Measurements from ENCODE around the gene PNKD. TPM values are rescaled to one million over a fixed set of nuclear protein-coding genes. Genes with fewer than 3 reads are reported as not detected.

Gene PNKD
- total and polyA plus RNA-seq, 2 experiments from 2014 or later, result 28.2 to 83.3 TPM

DNA sequence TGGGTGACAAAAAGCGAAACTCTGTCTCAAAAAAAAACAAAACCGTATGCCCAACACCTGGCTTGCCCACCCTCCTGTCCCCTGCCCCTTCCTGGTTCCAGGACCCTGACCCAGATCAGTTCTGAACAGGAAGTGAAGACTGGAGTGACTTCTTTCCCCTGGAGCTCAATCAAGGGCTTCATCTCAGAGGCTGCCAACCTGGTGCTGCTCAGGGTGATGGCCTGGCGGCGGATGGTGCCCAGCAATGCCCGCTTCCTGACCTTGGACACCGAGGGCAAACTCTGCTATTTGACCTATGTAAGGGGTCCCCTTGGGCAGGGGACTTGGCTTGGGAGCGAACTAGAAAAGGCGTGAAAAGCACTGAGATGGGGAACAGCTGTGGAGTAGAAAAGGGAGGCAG, 92.3 kb downstream of the PNKD start (continued):
- TF ChIP-seq, protein P1, sequence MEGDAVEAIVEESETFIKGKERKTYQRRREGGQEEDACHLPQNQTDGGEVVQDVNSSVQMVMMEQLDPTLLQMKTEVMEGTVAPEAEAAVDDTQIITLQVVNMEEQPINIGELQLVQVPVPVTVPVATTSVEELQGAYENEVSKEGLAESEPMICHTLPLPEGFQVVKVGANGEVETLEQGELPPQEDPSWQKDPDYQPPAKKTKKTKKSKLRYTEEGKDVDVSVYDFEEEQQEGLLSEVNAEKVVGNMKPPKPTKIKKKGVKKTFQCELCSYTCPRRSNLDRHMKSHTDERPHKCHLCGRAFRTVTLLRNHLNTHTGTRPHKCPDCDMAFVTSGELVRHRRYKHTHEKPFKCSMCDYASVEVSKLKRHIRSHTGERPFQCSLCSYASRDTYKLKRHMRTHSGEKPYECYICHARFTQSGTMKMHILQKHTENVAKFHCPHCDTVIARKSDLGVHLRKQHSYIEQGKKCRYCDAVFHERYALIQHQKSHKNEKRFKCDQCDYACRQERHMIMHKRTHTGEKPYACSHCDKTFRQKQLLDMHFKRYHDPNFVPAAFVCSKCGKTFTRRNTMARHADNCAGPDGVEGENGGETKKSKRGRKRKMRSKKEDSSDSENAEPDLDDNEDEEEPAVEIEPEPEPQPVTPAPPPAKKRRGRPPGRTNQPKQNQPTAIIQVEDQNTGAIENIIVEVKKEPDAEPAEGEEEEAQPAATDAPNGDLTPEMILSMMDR (conservative IDR thresholded peaks at IDR 0.05; ENCODE audit: low read depth in 2 of 2), result no peak

- no peak overlapping the region for H2AFZ ChIP-seq
- no peaks in the 10 kb centered on the region for H3K79me2 ChIP-seq (replicated peaks; ENCODE audit: insufficient read depth)
- H4K20me1 ChIP-seq (replicated peaks; ENCODE audit: insufficient read depth), result no peaks in the 10 kb centered on the region
- H3K9me3 Mint-ChIP-seq, result no peaks in the 10 kb centered on the region
- ATAC-seq, result no peak
- no peak overlapping the region for H3K27ac Mint-ChIP-seq
- H3K36me3 ChIP-seq (ENCODE audit: insufficient read depth), result no peaks in the 10 kb centered on the region
- peaks cover 27% of the 10 kb centered on the region for H3K27me3 Mint-ChIP-seq (ENCODE audit: insufficient read depth, low read depth, poor library complexity)
- no peak overlapping the region for H3K4me3 ChIP-seq
- peaks cover 8% of the 10 kb centered on the region; the same call in 1 of the 2 replicates for H3F3A ChIP-seq (replicated peaks; ENCODE audit: low read depth)
- H3K36me3 Mint-ChIP-seq (ENCODE audit: low read depth), result no peaks in the 10 kb centered on the region
- H3K9me2 ChIP-seq (ENCODE audit: insufficient read depth), result no peaks in the 10 kb centered on the region
- H3K27ac ChIP-seq (ENCODE audit: low read depth), result no peak overlapping the region
- no peak overlapping the region for H3K4me3 Mint-ChIP-seq
- H3K27me3 ChIP-seq (ENCODE audit: insufficient read depth), result no peaks in the 10 kb centered on the region
- H3K4me2 ChIP-seq, result no peak overlapping the region
- no peak for DNase-seq (ENCODE audit: low spot score)
- H3K4me1 Mint-ChIP-seq, result peaks cover 2% of the 10 kb centered on the region; the same call in 1 of the 3 replicates
- H3K4me1 ChIP-seq (ENCODE audit: insufficient read depth), result no peaks in the 10 kb centered on the region
- TF ChIP-seq, protein P2, sequence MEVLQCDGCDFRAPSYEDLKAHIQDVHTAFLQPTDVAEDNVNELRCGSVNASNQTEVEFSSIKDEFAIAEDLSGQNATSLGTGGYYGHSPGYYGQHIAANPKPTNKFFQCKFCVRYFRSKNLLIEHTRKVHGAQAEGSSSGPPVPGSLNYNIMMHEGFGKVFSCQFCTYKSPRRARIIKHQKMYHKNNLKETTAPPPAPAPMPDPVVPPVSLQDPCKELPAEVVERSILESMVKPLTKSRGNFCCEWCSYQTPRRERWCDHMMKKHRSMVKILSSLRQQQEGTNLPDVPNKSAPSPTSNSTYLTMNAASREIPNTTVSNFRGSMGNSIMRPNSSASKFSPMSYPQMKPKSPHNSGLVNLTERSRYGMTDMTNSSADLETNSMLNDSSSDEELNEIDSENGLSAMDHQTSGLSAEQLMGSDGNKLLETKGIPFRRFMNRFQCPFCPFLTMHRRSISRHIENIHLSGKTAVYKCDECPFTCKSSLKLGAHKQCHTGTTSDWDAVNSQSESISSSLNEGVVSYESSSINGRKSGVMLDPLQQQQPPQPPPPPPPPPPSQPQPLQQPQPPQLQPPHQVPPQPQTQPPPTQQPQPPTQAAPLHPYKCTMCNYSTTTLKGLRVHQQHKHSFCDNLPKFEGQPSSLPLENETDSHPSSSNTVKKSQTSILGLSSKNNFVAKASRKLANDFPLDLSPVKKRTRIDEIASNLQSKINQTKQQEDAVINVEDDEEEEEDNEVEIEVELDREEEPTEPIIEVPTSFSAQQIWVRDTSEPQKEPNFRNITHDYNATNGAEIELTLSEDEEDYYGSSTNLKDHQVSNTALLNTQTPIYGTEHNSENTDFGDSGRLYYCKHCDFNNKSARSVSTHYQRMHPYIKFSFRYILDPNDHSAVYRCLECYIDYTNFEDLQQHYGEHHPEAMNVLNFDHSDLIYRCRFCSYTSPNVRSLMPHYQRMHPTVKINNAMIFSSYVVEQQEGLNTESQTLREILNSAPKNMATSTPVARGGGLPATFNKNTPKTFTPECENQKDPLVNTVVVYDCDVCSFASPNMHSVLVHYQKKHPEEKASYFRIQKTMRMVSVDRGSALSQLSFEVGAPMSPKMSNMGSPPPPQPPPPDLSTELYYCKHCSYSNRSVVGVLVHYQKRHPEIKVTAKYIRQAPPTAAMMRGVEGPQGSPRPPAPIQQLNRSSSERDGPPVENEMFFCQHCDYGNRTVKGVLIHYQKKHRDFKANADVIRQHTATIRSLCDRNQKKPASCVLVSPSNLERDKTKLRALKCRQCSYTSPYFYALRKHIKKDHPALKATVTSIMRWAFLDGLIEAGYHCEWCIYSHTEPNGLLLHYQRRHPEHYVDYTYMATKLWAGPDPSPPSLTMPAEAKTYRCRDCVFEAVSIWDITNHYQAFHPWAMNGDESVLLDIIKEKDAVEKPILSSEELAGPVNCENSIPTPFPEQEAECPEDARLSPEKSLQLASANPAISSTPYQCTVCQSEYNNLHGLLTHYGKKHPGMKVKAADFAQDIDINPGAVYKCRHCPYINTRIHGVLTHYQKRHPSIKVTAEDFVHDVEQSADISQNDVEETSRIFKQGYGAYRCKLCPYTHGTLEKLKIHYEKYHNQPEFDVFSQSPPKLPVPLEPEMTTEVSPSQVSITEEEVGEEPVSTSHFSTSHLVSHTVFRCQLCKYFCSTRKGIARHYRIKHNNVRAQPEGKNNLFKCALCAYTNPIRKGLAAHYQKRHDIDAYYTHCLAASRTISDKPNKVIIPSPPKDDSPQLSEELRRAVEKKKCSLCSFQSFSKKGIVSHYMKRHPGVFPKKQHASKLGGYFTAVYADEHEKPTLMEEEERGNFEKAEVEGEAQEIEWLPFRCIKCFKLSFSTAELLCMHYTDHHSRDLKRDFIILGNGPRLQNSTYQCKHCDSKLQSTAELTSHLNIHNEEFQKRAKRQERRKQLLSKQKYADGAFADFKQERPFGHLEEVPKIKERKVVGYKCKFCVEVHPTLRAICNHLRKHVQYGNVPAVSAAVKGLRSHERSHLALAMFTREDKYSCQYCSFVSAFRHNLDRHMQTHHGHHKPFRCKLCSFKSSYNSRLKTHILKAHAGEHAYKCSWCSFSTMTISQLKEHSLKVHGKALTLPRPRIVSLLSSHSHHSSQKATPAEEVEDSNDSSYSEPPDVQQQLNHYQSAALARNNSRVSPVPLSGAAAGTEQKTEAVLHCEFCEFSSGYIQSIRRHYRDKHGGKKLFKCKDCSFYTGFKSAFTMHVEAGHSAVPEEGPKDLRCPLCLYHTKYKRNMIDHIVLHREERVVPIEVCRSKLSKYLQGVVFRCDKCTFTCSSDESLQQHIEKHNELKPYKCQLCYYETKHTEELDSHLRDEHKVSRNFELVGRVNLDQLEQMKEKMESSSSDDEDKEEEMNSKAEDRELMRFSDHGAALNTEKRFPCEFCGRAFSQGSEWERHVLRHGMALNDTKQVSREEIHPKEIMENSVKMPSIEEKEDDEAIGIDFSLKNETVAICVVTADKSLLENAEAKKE (CRISPR knock-in tag; IDR thresholded peaks at IDR 0.05), result no peak
- TF ChIP-seq ETS1 (IDR thresholded peaks at IDR 0.05) (no peak), REST (IDR thresholded peaks at IDR 0.05; ENCODE audit: unreplicated experiment) (no peak), JUNB (IDR thresholded peaks at IDR 0.05; ENCODE audit: unreplicated experiment) (no peak), NANOG (IDR thresholded peaks at IDR 0.05; ENCODE audit: borderline replicate concordance) (no peak), ZNF114 (CRISPR knock-in tag; IDR thresholded peaks at IDR 0.05) (no peak), CREB1 (CRISPR knock-in tag; IDR thresholded peaks at IDR 0.05; ENCODE audit: low read depth) (no peak), POLR2AphosphoS5 (IDR thresholded peaks at IDR 0.05; ENCODE audit: low read depth) (no peak), STAT1 (IDR thresholded peaks at IDR 0.05; ENCODE audit: unreplicated experiment) (no peak), ZNF331 (CRISPR knock-in tag; IDR thresholded peaks at IDR 0.05; ENCODE audit: low read depth) (no peak)
- TF ChIP-seq, protein P1 (conservative IDR thresholded peaks at IDR 0.05; ENCODE audit: low read depth in 2 of 2), result no peak
Measured at GRCh38 chr2:218363736-218364135, 93.4 kb downstream of the PNKD start.
